ENCODE results near the gene TFDP1. TPM values are rescaled to one million over a fixed set of nuclear protein-coding genes. Genes with fewer than 3 reads are reported as not detected.
A peak's percentile ranks its signal among the peaks of the same experiment; 100 is the strongest.

Gene TFDP1
- total and polyA plus RNA-seq, 2 of the 4 experiments (the other 2 are of a cell fraction) = 59.3 to 97.0 TPM

- Histone ChIP-seq H3K36me3 (ENCODE audit: control insufficient read depth, insufficient read depth, low read length) (peaks cover 5% of the 10 kb centered on the region; the same call in 1 of the 2 replicates), H4K5ac (ENCODE audit: low read depth, low read length) (no peak overlapping the region), H3K9me3 (ENCODE audit: control insufficient read depth, insufficient read depth, low read length) (no peaks in the 10 kb centered on the region), H2AK5ac (ENCODE audit: low read depth, low read length) (no peak overlapping the region), H3K56ac (ENCODE audit: extremely low read depth, insufficient read depth, low read length) (no peak overlapping the region), H4K91ac (ENCODE audit: insufficient read depth, low read depth, low read length) (no peak overlapping the region), H3K9ac (ENCODE audit: low read depth, low read length) (no peak overlapping the region), H3K4me1 (ENCODE audit: control insufficient read depth, insufficient read depth, low read length) (no peaks in the 10 kb centered on the region), H3K27ac (ENCODE audit: insufficient read depth, low read length) (no peak overlapping the region), H3K27me3 (ENCODE audit: control insufficient read depth, insufficient read depth, low read length) (no peaks in the 10 kb centered on the region; the same call in 1 of the 2 replicates), H4K20me1 (ENCODE audit: insufficient read depth, low read length) (peaks cover 6% of the 10 kb centered on the region; the same call in 1 of the 2 replicates), H3K18ac (ENCODE audit: low read depth, low read length) (no peak overlapping the region), H3K9me1 (ENCODE audit: insufficient read depth, low read length) (peaks cover 10% of the 10 kb centered on the region), H2BK5ac (ENCODE audit: low read depth, low read length, poor library complexity, severe bottlenecking) (no peak overlapping the region), H3K79me1 (ENCODE audit: low read depth in 1 of 2, low read length in 2 of 2) (no peaks in the 10 kb centered on the region), H3K4me2 (ENCODE audit: low read depth, low read length) (no peak overlapping the region), H2BK15ac (ENCODE audit: low read depth, low read length) (no peak overlapping the region), H3K23ac (ENCODE audit: low read depth, low read length) (no peak overlapping the region), H2BK120ac (ENCODE audit: low read depth, low read length) (no peak overlapping the region), H3K4me3 (ENCODE audit: insufficient read depth, low read depth, low read length) (no peak overlapping the region), H2AFZ (replicated peaks; ENCODE audit: low read length, poor library complexity) (no peak overlapping the region), H2AK9ac (replicated peaks; ENCODE audit: low read depth, low read length, poor library complexity) (peak overlapping the region; percentile 51), H3K4ac (ENCODE audit: low read depth, low read length) (no peak overlapping the region), H4K8ac (ENCODE audit: low read depth in 2 of 2, low read length in 2 of 2) (no peak overlapping the region), H3K14ac (replicated peaks; ENCODE audit: low read depth, low read length) (no peak overlapping the region), H2BK20ac (ENCODE audit: low read depth, low read length) (no peak overlapping the region)
- ATAC-seq (ENCODE audit: low read depth) (no peak), DNase-seq (no peak)
- WGBS, 2 experiments (ENCODE audit: extremely low coverage in 2 of 2, insufficient read length in 1 of 2) = 88% methylated on average over 4 of the region's 6 CpGs; no CpG with 5 or more reads in 1 of the 2 experiments
- dilution Hi-C loops (cut with HindIII; ENCODE audit: low sequenced_read_pairs, unreplicated experiment) = no loop called here
- ChIA-PET POLR2A (ENCODE audit: unreplicated experiment) (no interaction called here), CTCF (no interaction called here)
- intact Hi-C loops (cut with micrococcal nuclease) = no loop called here
- in situ Hi-C loops (cut with MboI; ENCODE audit: low sequenced_read_pairs) = no loop called here
- TF ChIP-seq MAZ (IDR thresholded peaks at IDR 0.05; ENCODE audit: borderline replicate concordance, low read depth, low read length) (no peak), MXI1 (IDR thresholded peaks at IDR 0.05; ENCODE audit: borderline replicate concordance, low read depth, low read length) (no peak), RFX5 (IDR thresholded peaks at IDR 0.05; ENCODE audit: low read depth, low read length) (no peak), MAFK (IDR thresholded peaks at IDR 0.05; ENCODE audit: low read depth, low read length) (no peak)
- no TSS peak for BruUV-seq (replicated peaks)
Observed at GRCh38 chr13:113558461-113558860, 26.1 kb upstream of the TFDP1 start.
